ENCODE results near the gene COBL.

DNA sequence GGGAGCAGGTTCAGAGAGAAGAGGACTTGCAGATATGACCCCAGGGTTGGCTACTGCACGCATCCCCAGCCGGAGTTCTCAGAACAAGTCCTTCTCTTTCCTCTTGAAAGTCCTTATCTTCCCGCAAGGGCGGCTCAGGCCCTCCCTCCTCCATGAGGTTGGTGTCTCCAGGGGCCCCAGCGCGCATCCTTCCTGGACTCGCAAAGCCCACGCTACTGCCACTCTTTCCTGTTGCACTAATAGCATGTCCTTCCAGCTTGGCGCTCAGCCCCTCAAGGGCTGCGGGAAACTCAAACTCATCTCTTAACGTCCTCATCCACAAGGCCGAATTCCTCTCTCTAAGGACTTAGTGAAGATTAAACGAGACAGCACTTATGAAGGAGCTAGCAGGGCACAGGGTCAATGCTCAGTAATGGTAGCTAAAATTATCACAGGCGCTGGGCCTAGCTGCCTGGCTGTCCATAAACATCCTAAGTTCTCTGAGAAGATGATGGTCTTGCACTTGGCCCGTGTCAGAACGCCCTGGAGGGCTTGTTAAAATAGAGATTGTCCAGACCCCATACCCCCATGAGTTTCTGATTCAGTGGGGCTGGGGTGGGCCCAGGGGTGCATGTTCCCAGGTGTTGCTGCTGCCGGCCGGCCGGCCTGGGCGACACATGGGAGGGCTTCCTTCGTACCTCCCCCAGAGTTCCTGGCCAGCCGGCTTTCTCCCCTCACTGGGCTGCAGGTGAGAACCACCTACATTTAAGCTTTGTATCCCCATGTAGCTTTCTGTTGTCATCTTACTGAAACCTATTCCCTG lies 261.4 kb downstream of the COBL start:
- TF ChIP-seq, protein P1, sequence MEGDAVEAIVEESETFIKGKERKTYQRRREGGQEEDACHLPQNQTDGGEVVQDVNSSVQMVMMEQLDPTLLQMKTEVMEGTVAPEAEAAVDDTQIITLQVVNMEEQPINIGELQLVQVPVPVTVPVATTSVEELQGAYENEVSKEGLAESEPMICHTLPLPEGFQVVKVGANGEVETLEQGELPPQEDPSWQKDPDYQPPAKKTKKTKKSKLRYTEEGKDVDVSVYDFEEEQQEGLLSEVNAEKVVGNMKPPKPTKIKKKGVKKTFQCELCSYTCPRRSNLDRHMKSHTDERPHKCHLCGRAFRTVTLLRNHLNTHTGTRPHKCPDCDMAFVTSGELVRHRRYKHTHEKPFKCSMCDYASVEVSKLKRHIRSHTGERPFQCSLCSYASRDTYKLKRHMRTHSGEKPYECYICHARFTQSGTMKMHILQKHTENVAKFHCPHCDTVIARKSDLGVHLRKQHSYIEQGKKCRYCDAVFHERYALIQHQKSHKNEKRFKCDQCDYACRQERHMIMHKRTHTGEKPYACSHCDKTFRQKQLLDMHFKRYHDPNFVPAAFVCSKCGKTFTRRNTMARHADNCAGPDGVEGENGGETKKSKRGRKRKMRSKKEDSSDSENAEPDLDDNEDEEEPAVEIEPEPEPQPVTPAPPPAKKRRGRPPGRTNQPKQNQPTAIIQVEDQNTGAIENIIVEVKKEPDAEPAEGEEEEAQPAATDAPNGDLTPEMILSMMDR (IDR thresholded peaks at IDR 0.05; ENCODE audit: extremely low read depth in 1 of 2, insufficient read depth in 1 of 2, low read depth in 1 of 2, low read length in 2 of 2): no peak
- TF ChIP-seq, protein P2, sequence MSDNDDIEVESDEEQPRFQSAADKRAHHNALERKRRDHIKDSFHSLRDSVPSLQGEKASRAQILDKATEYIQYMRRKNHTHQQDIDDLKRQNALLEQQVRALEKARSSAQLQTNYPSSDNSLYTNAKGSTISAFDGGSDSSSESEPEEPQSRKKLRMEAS (IDR thresholded peaks at IDR 0.05; ENCODE audit: insufficient read depth, insufficient read length): no peak
- no peak for TF ChIP-seq EZH2 (IDR thresholded peaks at IDR 0.05; ENCODE audit: borderline replicate concordance, low read depth, low read length, severe bottlenecking)
- TF ChIP-seq POLR2AphosphoS5 (IDR thresholded peaks at IDR 0.05; ENCODE audit: insufficient read depth, low read depth, low read length): no peak
- TF ChIP-seq JUN (IDR thresholded peaks at IDR 0.05; ENCODE audit: borderline replicate concordance, insufficient read depth, insufficient read length, low read depth): no peak
